ENCODE results near the gene LRRC75A. TPM values are rescaled to one million over a fixed set of nuclear protein-coding genes. Genes with fewer than 3 reads are reported as not detected.
"Not testable (repeated sequence)": the region's sequence is repeated elsewhere in the genome, so short reads cannot be mapped to it uniquely, and the experiment has no call there.

Gene LRRC75A
- total RNA-seq, 1 experiment from 2014 or later = 3.3 TPM

- H3K36me3 ChIP-seq (replicated peaks; ENCODE audit: control insufficient read depth, insufficient read depth, low read length) = peaks cover 3% of the 10 kb centered on the region
- H3K27me3 ChIP-seq (ENCODE audit: control insufficient read depth, insufficient read depth, low read length) = no peaks in the 10 kb centered on the region
- DNase-seq = peak; percentile 79
- no peak overlapping the region for H3K4me3 ChIP-seq (ENCODE audit: insufficient read depth, low read depth, low read length)
These were observed 32.0 kb downstream of the LRRC75A start for GRCh38 chr17:16459855-16460550.

DNA sequence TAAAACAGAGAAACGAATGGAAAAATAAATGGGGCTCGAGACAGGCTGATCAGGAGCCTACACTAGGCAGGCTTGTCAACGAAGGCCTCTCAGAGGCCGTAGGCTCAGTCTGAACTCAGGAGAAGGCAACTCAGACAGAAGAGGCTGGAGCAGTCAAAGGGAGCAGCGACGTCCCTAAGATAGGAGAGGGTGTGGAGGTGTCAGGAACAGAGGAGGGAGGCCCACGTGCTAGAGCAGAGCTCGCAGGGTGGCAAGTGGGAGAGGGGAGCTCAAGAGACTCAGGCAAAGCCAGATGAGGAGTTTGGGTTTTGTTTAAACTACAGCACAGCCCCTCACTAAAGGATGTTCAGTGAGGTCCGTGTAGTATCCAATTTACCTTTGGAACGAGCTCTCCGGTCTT, 32.7 kb downstream of the LRRC75A start:
- H3K27me3 ChIP-seq (ENCODE audit: control insufficient read depth, insufficient read depth, low read length) = no peaks in the 10 kb centered on the region
- peaks cover 3% of the 10 kb centered on the region for H3K36me3 ChIP-seq (replicated peaks; ENCODE audit: control insufficient read depth, insufficient read depth, low read length)
- DNase-seq = no peak
- no peak overlapping the region for H3K4me3 ChIP-seq (ENCODE audit: insufficient read depth, low read depth, low read length)

GRCh38 chr17:16456742-16457316, 35.2 kb downstream of the LRRC75A start:
- Histone ChIP-seq H3K36me3 (replicated peaks; ENCODE audit: control insufficient read depth, insufficient read depth, low read length) (peaks cover 1% of the 10 kb centered on the region), H3K27me3 (ENCODE audit: control insufficient read depth, insufficient read depth, low read length) (no peaks in the 10 kb centered on the region), H3K4me3 (ENCODE audit: insufficient read depth, low read depth, low read length) (no peak overlapping the region)
- DNase-seq = no peak

- Histone ChIP-seq H3K36me3 (replicated peaks; ENCODE audit: control insufficient read depth, insufficient read depth, low read length) (peaks cover 1% of the 10 kb centered on the region), H3K27me3 (ENCODE audit: control insufficient read depth, insufficient read depth, low read length) (no peaks in the 10 kb centered on the region), H3K4me3 (ENCODE audit: insufficient read depth, low read depth, low read length) (no peak overlapping the region)
- DNase-seq = no peak
These were observed 35.8 kb downstream of the LRRC75A start for GRCh38 chr17:16455997-16456741.

- Histone ChIP-seq H3K27me3 (ENCODE audit: control insufficient read depth, insufficient read depth, low read length) (no peaks in the 10 kb centered on the region), H3K36me3 (replicated peaks; ENCODE audit: control insufficient read depth, insufficient read depth, low read length) (peaks cover 10% of the 10 kb centered on the region), H3K4me3 (ENCODE audit: insufficient read depth, low read depth, low read length) (no peak overlapping the region)
- no peak for DNase-seq
These were observed 38.5 kb downstream of the LRRC75A start for GRCh38 chr17:16453493-16453851.

GRCh38 chr17:16452268-16452667, 39.7 kb downstream of the LRRC75A start:
- H3K4me3 ChIP-seq (ENCODE audit: insufficient read depth, low read depth, low read length); H3K27me3 ChIP-seq (ENCODE audit: control insufficient read depth, insufficient read depth, low read length); DNase-seq: not testable (repeated sequence)
- peaks cover 10% of the 10 kb centered on the region for H3K36me3 ChIP-seq (replicated peaks; ENCODE audit: control insufficient read depth, insufficient read depth, low read length)

- no peak overlapping the region for H3K4me3 ChIP-seq (ENCODE audit: insufficient read depth, low read depth, low read length)
- peaks cover 13% of the 10 kb centered on the region for H3K36me3 ChIP-seq (replicated peaks; ENCODE audit: control insufficient read depth, insufficient read depth, low read length)
- no peak for DNase-seq
- no peaks in the 10 kb centered on the region for H3K27me3 ChIP-seq (ENCODE audit: control insufficient read depth, insufficient read depth, low read length)
These were observed 42.0 kb downstream of the LRRC75A start for GRCh38 chr17:16450028-16450427.

- no peak overlapping the region for H3K4me3 ChIP-seq (ENCODE audit: insufficient read depth, low read depth, low read length)
- no peak for DNase-seq
- no peaks in the 10 kb centered on the region for H3K27me3 ChIP-seq (ENCODE audit: control insufficient read depth, insufficient read depth, low read length)
- H3K36me3 ChIP-seq (replicated peaks; ENCODE audit: control insufficient read depth, insufficient read depth, low read length) = peaks cover 14% of the 10 kb centered on the region
These were observed 42.8 kb downstream of the LRRC75A start for GRCh38 chr17:16449121-16449570.

GRCh38 chr17:16448490-16448889, 43.5 kb downstream of the LRRC75A start:
- H3K4me3 ChIP-seq (ENCODE audit: insufficient read depth, low read depth, low read length) = no peak overlapping the region
- no peak for DNase-seq
- H3K27me3 ChIP-seq (ENCODE audit: control insufficient read depth, insufficient read depth, low read length) = no peaks in the 10 kb centered on the region
- H3K36me3 ChIP-seq (replicated peaks; ENCODE audit: control insufficient read depth, insufficient read depth, low read length) = peaks cover 14% of the 10 kb centered on the region

- no peak for DNase-seq
- Histone ChIP-seq H3K27me3 (ENCODE audit: control insufficient read depth, insufficient read depth, low read length) (no peaks in the 10 kb centered on the region), H3K36me3 (replicated peaks; ENCODE audit: control insufficient read depth, insufficient read depth, low read length) (peaks cover 20% of the 10 kb centered on the region), H3K4me3 (ENCODE audit: insufficient read depth, low read depth, low read length) (no peak overlapping the region)
These were observed 44.3 kb downstream of the LRRC75A start for GRCh38 chr17:16447676-16448075.

- no peaks in the 10 kb centered on the region for H3K27me3 ChIP-seq (ENCODE audit: control insufficient read depth, insufficient read depth, low read length)
- H3K4me3 ChIP-seq (ENCODE audit: insufficient read depth, low read depth, low read length) = no peak overlapping the region
- DNase-seq = no peak
- H3K36me3 ChIP-seq (replicated peaks; ENCODE audit: control insufficient read depth, insufficient read depth, low read length) = peaks cover 32% of the 10 kb centered on the region
These were observed 45.5 kb downstream of the LRRC75A start for GRCh38 chr17:16446338-16446983.

GRCh38 chr17:16444258-16444886, 47.6 kb downstream of the LRRC75A start:
- peaks cover 48% of the 10 kb centered on the region for H3K36me3 ChIP-seq (replicated peaks; ENCODE audit: control insufficient read depth, insufficient read depth, low read length)
- peak; percentile 71 for DNase-seq
- H3K4me3 ChIP-seq (ENCODE audit: insufficient read depth, low read depth, low read length) = no peak overlapping the region
- H3K27me3 ChIP-seq (ENCODE audit: control insufficient read depth, insufficient read depth, low read length) = no peaks in the 10 kb centered on the region

GRCh38 chr17:16443511-16444257, 48.3 kb downstream of the LRRC75A start:
- Histone ChIP-seq H3K36me3 (replicated peaks; ENCODE audit: control insufficient read depth, insufficient read depth, low read length) (peaks cover 41% of the 10 kb centered on the region), H3K4me3 (ENCODE audit: insufficient read depth, low read depth, low read length) (no peak overlapping the region), H3K27me3 (ENCODE audit: control insufficient read depth, insufficient read depth, low read length) (no peaks in the 10 kb centered on the region)
- peak; percentile 64 for DNase-seq

All from H7 (cell line).